HG03442 (cell line): ENCODE measurements around the gene IL24.

ENCODE experiments used
- ATAC-seq: cut with Tn5 transposase; IDR thresholded peaks from one replicate; pipeline ENCODE4 v1.9.1; 2021; ENCODE audit warnings: mild to moderate bottlenecking, moderate library complexity; ENCODE audit not compliant: unreplicated experiment

Gene IL24

GRCh38 chr1:206949641-206950040, 52.4 kb downstream of the IL24 start:
- ATAC-seq, result no peak

GRCh38 chr1:206951318-206952100, 54.3 kb downstream of the IL24 start:
- no peak for ATAC-seq

- no peak for ATAC-seq
These were observed 54.9 kb downstream of the IL24 start for GRCh38 chr1:206952171-206952570.

GRCh38 chr1:206953126-206953525, 55.9 kb downstream of the IL24 start:
- ATAC-seq, result no peak

GRCh38 chr1:206953626-206954025, 56.4 kb downstream of the IL24 start:
- ATAC-seq, result no peak
